ENCODE results near the gene FCHO1.

The FCHO1 gene

GRCh38 chr19:17747205-17748098, 3.8 kb upstream of the FCHO1 start:
- TF ChIP-seq POLR2A (IDR thresholded peaks at IDR 0.05; ENCODE audit: extremely low read depth, insufficient read length) (peak; percentile 32), MAX (IDR thresholded peaks at IDR 0.05; ENCODE audit: low read depth, low read length) (peak; percentile 20; the same call in 1 of the 2 replicates), CTCF (IDR thresholded peaks at IDR 0.05; ENCODE audit: low read depth, low read length) (no peak), MYC (IDR thresholded peaks at IDR 0.05; ENCODE audit: low read depth, low read length) (no peak)

GRCh38 chr19:17748884-17749638, 2.2 kb upstream of the FCHO1 start:
- TF ChIP-seq MYC (IDR thresholded peaks at IDR 0.05; ENCODE audit: low read depth, low read length) (no peak), POLR2A (IDR thresholded peaks at IDR 0.05; ENCODE audit: extremely low read depth, insufficient read length) (no peak)
- H3K4me3 ChIP-seq (ENCODE audit: low read depth, low read length), result no peak overlapping the region
- no peak for DNase-seq (ENCODE audit: low read depth)

More at GRCh38 chr19:17747205-17748098, 3.8 kb upstream of the FCHO1 start:
- peak; percentile 94 for DNase-seq (ENCODE audit: low read depth)
- peak overlapping the region; percentile 21 for H3K4me3 ChIP-seq (ENCODE audit: low read depth, low read length)

GRCh38 chr19:17749912-17750317, 1.4 kb upstream of the FCHO1 start:
- TF ChIP-seq MYC (IDR thresholded peaks at IDR 0.05; ENCODE audit: low read depth, low read length) (no peak), MAX (IDR thresholded peaks at IDR 0.05; ENCODE audit: low read depth, low read length) (no peak), POLR2A (IDR thresholded peaks at IDR 0.05; ENCODE audit: extremely low read depth, insufficient read length) (no peak), CTCF (IDR thresholded peaks at IDR 0.05; ENCODE audit: low read depth, low read length) (no peak)
- peak; percentile 44 for DNase-seq (ENCODE audit: low read depth)
- H3K4me3 ChIP-seq (ENCODE audit: low read depth, low read length), result no peak overlapping the region

- peak overlapping the region; percentile 62 for H3K4me3 ChIP-seq (ENCODE audit: low read depth, low read length)
- peak; percentile 65 for DNase-seq (ENCODE audit: low read depth)
- TF ChIP-seq POLR2A (IDR thresholded peaks at IDR 0.05; ENCODE audit: extremely low read depth, insufficient read length) (no peak), MYC (IDR thresholded peaks at IDR 0.05; ENCODE audit: low read depth, low read length) (no peak), MAX (IDR thresholded peaks at IDR 0.05; ENCODE audit: low read depth, low read length) (no peak), CTCF (IDR thresholded peaks at IDR 0.05; ENCODE audit: low read depth, low read length) (no peak)
Measured at GRCh38 chr19:17751912-17752273, 616 bp downstream of the FCHO1 start.

- H3K4me3 ChIP-seq (ENCODE audit: low read depth, low read length), result no peak overlapping the region
- no peak for DNase-seq (ENCODE audit: low read depth)
- TF ChIP-seq CTCF (IDR thresholded peaks at IDR 0.05; ENCODE audit: low read depth, low read length), result no peak
- TF ChIP-seq MYC (IDR thresholded peaks at IDR 0.05; ENCODE audit: low read depth, low read length), result no peak
- no peak for TF ChIP-seq POLR2A (IDR thresholded peaks at IDR 0.05; ENCODE audit: extremely low read depth, insufficient read length)
- no peak for TF ChIP-seq MAX (IDR thresholded peaks at IDR 0.05; ENCODE audit: low read depth, low read length)
Measured at GRCh38 chr19:17752865-17753639, 1.8 kb downstream of the FCHO1 start.
